ENCODE data around the gene SET.
"Not testable (repeated sequence)": the region's sequence is repeated elsewhere in the genome, so short reads cannot be mapped to it uniquely, and the experiment has no call there.

Gene SET

DNA sequence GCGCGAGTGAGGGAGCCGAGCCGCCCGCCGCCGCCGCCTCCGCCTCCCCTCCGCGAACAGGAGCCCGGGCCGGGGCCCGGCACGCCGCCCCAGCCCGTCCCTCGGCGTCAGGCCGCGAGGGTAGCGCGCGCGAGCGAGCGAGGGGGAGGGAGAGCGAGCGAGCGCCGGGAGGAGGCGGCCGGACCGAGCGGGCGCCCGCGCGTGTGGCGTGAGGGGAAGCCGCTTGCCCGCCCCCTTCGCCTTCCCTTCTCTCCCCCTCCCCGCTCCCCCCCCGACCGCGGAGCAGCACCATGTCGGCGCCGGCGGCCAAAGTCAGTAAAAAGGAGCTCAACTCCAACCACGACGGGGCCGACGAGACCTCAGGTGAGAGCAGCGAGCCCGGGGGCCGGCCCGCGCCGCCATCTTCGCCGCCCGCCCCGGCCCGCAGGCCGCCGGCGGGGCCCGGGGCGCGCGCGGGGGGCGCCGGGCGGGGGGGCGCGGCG is 312 bp downstream of the SET start:
- peak in 1 of 2 experiments; percentile 59 for DNase-seq

DNA sequence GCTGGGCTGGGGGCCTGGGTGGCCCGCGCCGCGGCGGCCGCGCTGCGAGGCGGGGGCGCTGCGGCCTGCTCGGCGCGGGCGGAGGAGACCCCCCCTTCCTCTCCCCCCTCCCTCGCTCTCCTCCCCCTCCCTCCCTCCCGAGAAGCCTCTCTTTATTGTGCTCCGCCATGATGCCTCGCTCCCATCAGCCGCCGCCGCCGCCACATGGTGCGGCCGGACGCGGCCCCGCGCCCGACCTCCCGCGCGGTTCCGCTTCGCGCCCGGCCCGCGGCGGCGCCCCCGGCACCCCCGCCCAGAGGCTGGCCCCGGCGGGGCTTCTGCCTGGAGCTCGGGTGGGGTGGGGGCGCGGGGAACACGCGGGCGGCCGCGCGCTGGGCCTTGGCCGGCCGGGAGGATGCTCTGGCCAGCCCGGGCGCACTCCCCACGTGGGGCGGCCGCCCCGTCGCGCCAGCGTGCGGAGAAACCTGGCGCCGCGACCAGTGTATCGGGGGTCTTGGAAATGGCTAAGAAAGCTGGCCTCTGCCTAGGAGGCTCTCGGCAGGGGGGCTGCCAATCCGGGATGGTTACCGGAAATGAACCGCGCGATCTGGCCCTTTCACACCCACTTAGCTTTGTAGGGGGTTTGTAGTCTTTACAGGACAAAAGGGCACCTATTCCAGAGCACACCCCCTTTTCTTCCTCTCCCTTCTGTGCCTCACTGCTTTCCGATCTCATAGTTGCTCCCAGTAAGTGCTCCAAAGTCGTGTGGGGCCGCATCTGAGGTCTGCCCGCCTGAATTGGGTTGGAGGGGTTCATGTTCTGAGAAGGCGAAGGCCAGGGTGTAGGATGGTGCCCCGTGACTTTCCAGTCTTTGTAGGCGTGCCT is 1.0 kb downstream of the SET start:
- DNase-seq: peak in 1 of 2 experiments; percentile 38

DNA sequence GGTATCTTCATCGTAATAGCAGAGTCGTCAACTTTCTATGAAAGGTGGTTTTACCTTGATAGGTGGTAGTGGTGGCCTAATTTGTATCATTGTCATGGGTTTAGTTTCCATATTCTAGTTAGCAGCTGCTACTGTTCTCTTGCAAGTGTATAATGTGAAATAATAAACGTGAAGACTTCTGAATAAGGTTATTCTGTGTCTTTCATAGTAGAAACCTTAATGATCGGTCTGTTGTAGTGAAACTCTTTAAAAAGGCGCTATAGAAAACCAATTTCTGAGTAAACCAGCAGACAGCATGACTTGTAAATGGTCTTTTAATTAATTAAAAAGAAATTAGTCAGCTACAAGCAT is 1.6 kb downstream of the SET start:
- no peak for DNase-seq

DNA sequence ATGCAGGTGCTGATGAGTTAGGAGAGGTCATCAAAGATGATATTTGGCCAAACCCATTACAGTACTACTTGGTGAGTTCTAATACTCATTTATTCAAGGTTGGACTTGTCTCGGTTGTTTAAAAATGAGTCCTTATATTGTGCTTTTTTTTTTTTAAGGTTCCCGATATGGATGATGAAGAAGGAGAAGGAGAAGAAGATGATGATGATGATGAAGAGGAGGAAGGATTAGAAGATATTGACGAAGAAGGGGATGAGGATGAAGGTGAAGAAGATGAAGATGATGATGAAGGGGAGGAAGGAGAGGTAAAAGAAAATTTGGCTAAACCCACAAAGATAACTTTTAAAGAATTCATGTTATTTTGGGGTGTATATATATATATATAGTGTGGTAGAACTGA is 4.7 kb downstream of the SET start:
- not testable (repeated sequence) for DNase-seq

- no peak for DNase-seq
Observed at GRCh38 chr9:128694344-128694743, 5.3 kb downstream of the SET start.

DNA sequence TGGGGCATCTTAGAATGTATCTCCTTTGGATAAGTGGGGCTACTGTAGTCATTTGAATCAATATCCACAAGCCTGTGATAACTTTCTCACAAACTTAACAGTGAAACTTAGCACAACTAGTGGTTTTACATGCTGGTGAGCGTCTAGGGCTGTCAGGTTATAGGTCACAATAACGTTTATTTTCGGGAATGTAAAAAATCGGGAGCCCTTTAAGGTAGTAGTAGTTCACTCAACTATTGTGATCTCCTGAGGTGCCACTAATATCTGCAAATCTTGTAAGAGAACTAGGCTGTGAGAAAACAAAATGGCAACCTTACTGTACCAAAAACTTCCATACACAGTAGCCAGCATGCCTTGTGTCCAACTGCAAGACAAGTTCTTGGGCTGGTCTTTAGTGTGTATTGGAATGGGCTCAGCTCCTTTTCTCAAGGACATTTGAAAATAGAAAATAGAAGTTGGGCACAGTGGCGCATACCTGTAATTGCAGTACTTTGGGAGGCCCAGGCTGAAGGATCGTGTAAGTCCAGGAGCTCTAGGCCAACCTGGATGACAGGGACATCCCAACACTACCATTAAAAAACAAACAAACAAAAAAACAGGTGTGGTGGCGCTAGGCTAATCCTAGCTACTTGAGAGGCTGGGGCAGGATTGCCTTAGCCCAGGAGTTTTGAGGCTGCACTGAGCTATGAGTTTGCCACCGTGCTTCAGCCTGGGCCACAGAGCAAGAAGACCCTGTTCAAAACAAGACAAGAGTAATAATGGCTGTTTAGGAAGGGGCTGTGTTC is 8.1 kb downstream of the SET start:
- no peak for DNase-seq

GRCh38 chr9:128699096-128699795 is 10.2 kb downstream of the SET start:
- not testable (repeated sequence) for DNase-seq

DNA sequence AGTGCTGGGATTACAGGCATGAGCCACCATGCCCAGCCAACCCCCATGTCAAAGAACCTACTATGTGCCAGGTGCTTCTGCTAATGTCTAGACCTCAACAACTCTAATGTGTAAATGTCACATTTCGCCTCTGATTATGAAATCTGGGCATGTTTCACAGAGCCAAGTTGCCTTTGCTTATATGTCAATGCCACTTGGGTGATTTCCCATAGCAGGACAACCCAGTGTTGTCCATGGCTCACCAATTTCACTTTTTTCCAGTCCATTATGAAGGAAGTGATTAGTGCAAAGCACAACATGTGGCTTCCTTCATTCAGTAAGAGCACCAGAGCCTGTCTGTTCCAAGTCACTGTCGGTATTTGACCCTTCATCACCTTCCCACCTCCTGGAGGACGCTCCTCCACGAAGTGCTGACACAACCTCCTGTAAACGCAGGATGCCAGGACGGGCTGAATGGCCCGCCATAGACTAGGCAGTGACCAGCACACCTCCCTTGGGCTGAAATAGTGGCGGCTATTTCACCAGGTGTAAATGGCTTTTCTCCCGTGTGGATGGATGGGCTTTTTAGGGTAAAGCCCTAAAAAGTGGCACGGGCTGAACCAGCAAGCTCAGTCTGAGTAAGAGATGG is 12.3 kb downstream of the SET start:
- DNase-seq: no peak

- DNase-seq: peak in 1 of 2 experiments; percentile 80
Observed at GRCh38 chr9:128702445-128702948, 13.5 kb downstream of the SET start, which contains the start of gene PKN3. TSS of gene PKN3 (plus strand) at chr9:128702503. CDS start at chr9:128702916, 413 bp downstream.

DNA sequence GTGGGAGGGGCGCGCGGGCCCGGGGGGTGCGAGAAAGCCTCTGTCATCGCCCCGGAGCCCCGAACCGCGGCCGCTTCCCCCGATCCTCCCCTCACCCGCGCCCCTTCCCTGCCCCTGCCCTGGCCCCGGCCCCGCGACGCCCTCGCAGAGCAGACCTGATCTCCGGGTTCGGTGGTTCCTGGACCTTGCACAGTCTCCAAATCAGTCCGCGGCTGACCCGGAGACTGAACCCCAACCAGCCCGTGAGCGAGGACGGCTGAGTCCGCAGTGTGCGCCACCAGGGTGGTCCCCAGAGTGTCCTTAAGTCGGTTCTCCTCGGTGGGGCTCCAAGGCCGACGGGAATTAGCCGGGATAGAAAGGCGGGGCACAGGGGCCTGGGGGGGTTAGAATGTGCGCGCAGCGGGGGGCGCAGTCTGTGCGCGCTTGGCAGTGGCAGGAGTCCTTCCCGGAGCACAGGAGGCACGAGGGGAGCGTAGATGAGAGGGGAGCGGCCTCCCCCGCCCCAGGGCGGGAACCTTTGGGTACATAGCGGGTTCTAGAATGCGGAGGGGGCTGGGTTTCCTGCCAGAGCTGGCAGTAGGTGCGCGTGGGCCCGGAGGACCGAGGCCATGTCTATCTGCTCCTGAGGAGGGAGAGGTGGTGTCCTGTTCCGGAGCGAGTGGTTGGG is 14.1 kb downstream of the SET start:
- no peak for DNase-seq

- DNase-seq: no peak
Observed at GRCh38 chr9:128703616-128704355, 14.8 kb downstream of the SET start.

DNA sequence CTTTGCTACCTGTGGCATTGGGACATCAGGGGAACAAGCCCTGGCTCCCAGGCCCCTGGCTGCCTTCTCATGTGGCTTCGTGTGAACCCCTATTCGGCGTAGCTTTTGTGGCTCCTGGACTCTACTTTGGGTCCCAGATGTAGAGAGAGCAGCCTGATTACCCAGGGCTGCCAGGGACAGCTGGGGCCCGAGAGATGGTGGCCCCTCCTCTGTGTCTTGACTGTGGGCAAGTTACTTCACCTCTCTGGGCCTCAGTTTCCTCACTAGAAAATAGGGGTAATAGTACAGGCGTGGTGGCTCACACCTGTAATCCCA is 15.3 kb downstream of the SET start:
- no peak for DNase-seq

GRCh38 chr9:128705051-128705965 is 16.3 kb downstream of the SET start:
- DNase-seq: no peak

DNA sequence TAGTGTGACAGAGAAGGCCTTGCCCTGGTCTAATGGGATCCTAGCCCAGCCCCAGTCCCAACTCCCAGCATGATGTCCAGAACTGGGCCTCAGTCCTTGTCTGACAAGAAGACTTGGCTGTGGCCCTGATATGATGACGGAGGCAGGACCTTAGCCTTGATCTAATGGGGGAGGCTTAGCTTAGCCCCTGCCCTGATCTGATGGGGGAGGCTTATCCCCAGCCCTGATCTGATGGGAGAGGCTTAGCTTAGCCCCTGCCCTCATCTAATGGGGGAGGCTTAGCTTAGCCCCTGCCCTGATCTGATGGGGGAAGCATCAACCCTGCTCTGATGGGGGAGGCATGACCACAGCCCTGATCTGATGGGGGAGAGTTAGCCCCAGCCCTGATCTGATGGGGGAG is 17.0 kb downstream of the SET start:
- no peak for DNase-seq

DNA sequence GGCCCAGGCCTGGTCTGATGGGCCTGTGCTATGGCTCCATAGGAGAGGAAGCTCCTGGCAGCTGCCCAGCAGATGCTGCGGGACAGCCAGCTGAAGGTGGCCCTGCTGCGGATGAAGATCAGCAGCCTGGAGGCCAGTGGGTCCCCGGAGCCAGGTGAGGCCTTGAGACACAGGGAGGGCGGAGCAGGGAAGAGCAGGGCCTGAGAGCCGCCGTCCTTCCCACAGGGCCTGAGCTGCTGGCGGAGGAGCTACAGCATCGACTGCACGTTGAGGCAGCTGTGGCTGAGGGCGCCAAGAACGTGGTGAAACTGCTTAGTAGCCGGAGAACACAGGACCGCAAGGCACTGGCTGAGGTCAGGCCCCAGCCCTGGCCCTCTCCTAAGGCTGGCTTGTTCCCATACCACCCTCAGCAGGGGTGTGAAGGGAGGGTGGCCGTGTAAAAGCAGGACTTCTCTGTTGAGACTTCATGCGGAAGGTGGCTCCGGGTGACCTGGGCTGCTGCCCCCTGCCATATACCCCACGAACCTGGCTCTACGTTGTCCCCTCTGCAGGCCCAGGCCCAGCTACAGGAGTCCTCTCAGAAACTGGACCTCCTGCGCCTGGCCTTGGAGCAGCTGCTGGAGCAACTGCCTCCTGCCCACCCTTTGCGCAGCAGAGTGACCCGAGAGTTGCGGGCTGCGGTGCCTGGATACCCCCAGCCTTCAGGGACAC is 17.8 kb downstream of the SET start:
- DNase-seq: no peak

DNA sequence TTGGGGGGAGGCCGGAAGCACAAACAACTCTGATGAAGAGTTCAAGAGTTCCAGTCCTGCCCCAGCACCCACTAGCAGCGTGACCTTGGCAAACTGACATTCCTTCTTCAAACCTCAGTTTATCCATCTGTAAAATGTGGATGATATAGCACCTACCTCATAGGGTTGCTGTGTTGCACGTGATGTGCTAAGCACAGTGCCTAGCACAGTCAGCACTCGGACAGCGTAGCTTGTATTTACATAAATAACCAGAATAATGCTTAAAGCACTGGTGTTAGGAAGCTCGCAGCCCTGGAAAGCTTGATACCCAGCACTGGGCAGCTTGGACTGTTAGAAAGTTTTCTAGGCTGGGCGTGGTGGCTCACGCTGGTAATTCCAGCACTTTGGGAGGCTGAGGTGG is 18.4 kb downstream of the SET start:
- DNase-seq: no peak

GRCh38 chr9:128712451-128713410 is 23.7 kb downstream of the SET start:
- DNase-seq: no peak

- DNase-seq: no peak
Observed at GRCh38 chr9:128713411-128713780, 24.4 kb downstream of the SET start.
